Fibroblast of peridontal ligament (primary cell): ENCODE measurements around the gene TRIM44.
A peak's percentile ranks its signal among the peaks of the same experiment; 100 is the strongest.

Experiments used
- DNase-seq: peaks from one replicate; pipeline ENCODE4 v3.0.0-alpha.2; 2010; ENCODE audit errors: extremely low read depth

TRIM44 gene

GRCh38 chr11:35717520-35717919 lies 54.9 kb downstream of the TRIM44 start:
- DNase-seq: no peak

GRCh38 chr11:35721651-35722282 lies 59.2 kb downstream of the TRIM44 start:
- peak; percentile 7 for DNase-seq

- no peak for DNase-seq
Observed at GRCh38 chr11:35722641-35723040, 60.1 kb downstream of the TRIM44 start.

- DNase-seq: no peak
Observed at GRCh38 chr11:35723493-35723892, 60.9 kb downstream of the TRIM44 start.

- DNase-seq: peak; percentile 8
Observed at GRCh38 chr11:35723913-35724312, 61.3 kb downstream of the TRIM44 start.

- peak; percentile 62 for DNase-seq
Observed at GRCh38 chr11:35725885-35726284, 63.3 kb downstream of the TRIM44 start.

GRCh38 chr11:35727140-35727539 lies 64.6 kb downstream of the TRIM44 start:
- DNase-seq: no peak

GRCh38 chr11:35730254-35730653 lies 67.7 kb downstream of the TRIM44 start:
- no peak for DNase-seq

GRCh38 chr11:35734669-35735410 lies 72.3 kb downstream of the TRIM44 start:
- no peak for DNase-seq

- DNase-seq: no peak
Observed at GRCh38 chr11:35735411-35735810, 72.8 kb downstream of the TRIM44 start.

GRCh38 chr11:35735903-35736302 lies 73.3 kb downstream of the TRIM44 start:
- no peak for DNase-seq

GRCh38 chr11:35736952-35737351 lies 74.4 kb downstream of the TRIM44 start:
- no peak for DNase-seq

GRCh38 chr11:35740061-35740799 lies 77.7 kb downstream of the TRIM44 start:
- no peak for DNase-seq

- DNase-seq: no peak
Observed at GRCh38 chr11:35742707-35743454, 80.3 kb downstream of the TRIM44 start.

- peak; percentile 74 for DNase-seq
Observed at GRCh38 chr11:35746356-35747153, 84.0 kb downstream of the TRIM44 start.

GRCh38 chr11:35747668-35748067 lies 85.1 kb downstream of the TRIM44 start:
- DNase-seq: no peak

GRCh38 chr11:35748644-35749043 lies 86.1 kb downstream of the TRIM44 start:
- no peak for DNase-seq

GRCh38 chr11:35750315-35750714 lies 87.7 kb downstream of the TRIM44 start:
- DNase-seq: no peak

GRCh38 chr11:35750981-35751663 lies 88.5 kb downstream of the TRIM44 start:
- no peak for DNase-seq

- no peak for DNase-seq
Observed at GRCh38 chr11:35751664-35752061, 89.1 kb downstream of the TRIM44 start.

- no peak for DNase-seq
Observed at GRCh38 chr11:35752115-35752514, 89.5 kb downstream of the TRIM44 start.
